ENCODE results near the gene LSM11.

DNA sequence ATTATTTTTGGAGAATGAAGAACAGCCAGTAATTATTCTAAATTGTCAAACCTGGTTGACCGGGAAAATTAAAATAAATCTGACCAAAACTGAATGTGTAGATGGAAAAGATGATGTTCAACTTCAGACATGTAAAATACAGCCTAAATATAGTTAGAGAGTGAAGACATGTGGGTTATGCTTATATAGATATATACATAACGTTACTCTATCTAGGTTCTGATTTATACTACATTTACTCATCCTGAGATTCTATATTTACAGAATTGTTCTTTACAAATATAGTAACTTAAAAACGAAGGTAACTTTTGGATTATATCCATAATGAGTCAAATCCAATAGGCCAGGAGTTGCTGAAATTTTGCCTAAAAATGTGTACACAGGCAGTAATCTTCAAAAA, 33.1 kb upstream of the LSM11 start:
- TF ChIP-seq YY1 (IDR thresholded peaks at IDR 0.05; ENCODE audit: low read depth) (no peak), SMC3 (IDR thresholded peaks at IDR 0.05; ENCODE audit: low read depth, low read length) (no peak), TCF12 (IDR thresholded peaks at IDR 0.05) (no peak), JUND (IDR thresholded peaks at IDR 0.05) (no peak)
- TF ChIP-seq, protein P1, sequence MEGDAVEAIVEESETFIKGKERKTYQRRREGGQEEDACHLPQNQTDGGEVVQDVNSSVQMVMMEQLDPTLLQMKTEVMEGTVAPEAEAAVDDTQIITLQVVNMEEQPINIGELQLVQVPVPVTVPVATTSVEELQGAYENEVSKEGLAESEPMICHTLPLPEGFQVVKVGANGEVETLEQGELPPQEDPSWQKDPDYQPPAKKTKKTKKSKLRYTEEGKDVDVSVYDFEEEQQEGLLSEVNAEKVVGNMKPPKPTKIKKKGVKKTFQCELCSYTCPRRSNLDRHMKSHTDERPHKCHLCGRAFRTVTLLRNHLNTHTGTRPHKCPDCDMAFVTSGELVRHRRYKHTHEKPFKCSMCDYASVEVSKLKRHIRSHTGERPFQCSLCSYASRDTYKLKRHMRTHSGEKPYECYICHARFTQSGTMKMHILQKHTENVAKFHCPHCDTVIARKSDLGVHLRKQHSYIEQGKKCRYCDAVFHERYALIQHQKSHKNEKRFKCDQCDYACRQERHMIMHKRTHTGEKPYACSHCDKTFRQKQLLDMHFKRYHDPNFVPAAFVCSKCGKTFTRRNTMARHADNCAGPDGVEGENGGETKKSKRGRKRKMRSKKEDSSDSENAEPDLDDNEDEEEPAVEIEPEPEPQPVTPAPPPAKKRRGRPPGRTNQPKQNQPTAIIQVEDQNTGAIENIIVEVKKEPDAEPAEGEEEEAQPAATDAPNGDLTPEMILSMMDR (IDR thresholded peaks at IDR 0.05) = no peak
